ENCODE results near the gene SHISAL1. TPM values are rescaled to one million over a fixed set of nuclear protein-coding genes. Genes with fewer than 3 reads are reported as not detected.

The SHISAL1 gene
- polyA plus RNA-seq, 1 donor (not counting 4 experiments of a cell fraction or from before 2014, with no cell fraction given), result 0.24 TPM

DNA sequence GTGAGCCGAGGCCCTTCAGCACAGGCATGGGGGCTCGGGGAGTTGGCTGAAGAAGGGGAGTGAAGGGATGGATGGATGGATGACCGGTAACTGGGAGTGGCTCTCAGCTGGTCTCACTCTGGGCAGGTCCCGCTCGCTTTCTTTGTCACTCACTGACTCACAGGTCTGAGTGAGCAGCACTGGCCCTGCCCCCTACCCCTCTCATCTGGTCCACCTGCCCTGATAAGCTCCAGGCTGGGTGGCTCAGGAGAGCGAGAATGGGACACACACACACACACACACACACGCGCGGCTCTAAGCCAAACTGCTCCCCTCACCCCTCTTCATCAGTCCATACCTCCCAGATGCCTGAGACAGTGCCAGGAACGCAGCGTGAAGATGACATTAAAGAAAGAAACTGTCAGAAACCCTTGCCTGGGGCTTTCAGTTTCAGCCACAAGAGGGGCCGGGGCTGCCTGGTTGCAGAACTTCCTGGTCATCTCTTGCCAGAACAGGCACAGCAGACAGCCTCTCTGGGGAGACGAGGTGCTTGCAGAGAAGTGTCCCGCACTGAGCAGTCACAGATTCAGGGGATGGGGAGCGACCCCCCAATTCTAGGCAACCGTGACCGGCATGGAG, 16.5 kb upstream of the SHISAL1 start:
- Histone ChIP-seq H3K27me3 (ENCODE audit: control insufficient read depth, extremely low read depth, insufficient read depth, low read length) (peaks cover 67% of the 10 kb centered on the region), H3K4me1 (ENCODE audit: control insufficient read depth, extremely low read depth, insufficient read depth, low read length) (peaks cover 8% of the 10 kb centered on the region), H3K4me2 (ENCODE audit: control insufficient read depth, extremely low read depth, insufficient read depth, low read depth, low read length) (no peak overlapping the region), H3K4me3 (ENCODE audit: control insufficient read depth in 2 of 3, extremely low read depth in 1 of 3, insufficient read depth in 2 of 3, low read depth in 1 of 3, low read length in 3 of 3) (no peak overlapping the region), H3K79me2 (ENCODE audit: control insufficient read depth, insufficient read depth, low read length) (no peaks in the 10 kb centered on the region), H3K9ac (ENCODE audit: control insufficient read depth, extremely low read depth, insufficient read depth, low read length) (no peak overlapping the region), H4K20me1 (ENCODE audit: control insufficient read depth, extremely low read depth, insufficient read depth, low read length) (no peaks in the 10 kb centered on the region), H2AFZ (ENCODE audit: control insufficient read depth, low read length) (no peak overlapping the region), H3K36me3 (ENCODE audit: control insufficient read depth in 2 of 2, extremely low read depth in 1 of 2, insufficient read depth in 2 of 2, low read length in 2 of 2) (no peaks in the 10 kb centered on the region), H3K27ac (ENCODE audit: control insufficient read depth, insufficient read depth, low read length) (no peak overlapping the region), H3K9me1 (ENCODE audit: control insufficient read depth, extremely low read depth, insufficient read depth, low read length) (no peaks in the 10 kb centered on the region), H3K9me3 (ENCODE audit: control insufficient read depth, low read depth, low read length) (no peaks in the 10 kb centered on the region)
- FAIRE-seq (no peak), DNase-seq (ENCODE audit: low read depth, low spot score) (no peak)
- dilution Hi-C loops (cut with MboI; ENCODE audit: extremely low pct_ligation_motif_present, low sequenced_read_pairs), result no loop called here
- TF ChIP-seq EZH2 (IDR thresholded peaks at IDR 0.05; ENCODE audit: low read length), result no peak
- TF ChIP-seq, protein P1, sequence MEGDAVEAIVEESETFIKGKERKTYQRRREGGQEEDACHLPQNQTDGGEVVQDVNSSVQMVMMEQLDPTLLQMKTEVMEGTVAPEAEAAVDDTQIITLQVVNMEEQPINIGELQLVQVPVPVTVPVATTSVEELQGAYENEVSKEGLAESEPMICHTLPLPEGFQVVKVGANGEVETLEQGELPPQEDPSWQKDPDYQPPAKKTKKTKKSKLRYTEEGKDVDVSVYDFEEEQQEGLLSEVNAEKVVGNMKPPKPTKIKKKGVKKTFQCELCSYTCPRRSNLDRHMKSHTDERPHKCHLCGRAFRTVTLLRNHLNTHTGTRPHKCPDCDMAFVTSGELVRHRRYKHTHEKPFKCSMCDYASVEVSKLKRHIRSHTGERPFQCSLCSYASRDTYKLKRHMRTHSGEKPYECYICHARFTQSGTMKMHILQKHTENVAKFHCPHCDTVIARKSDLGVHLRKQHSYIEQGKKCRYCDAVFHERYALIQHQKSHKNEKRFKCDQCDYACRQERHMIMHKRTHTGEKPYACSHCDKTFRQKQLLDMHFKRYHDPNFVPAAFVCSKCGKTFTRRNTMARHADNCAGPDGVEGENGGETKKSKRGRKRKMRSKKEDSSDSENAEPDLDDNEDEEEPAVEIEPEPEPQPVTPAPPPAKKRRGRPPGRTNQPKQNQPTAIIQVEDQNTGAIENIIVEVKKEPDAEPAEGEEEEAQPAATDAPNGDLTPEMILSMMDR (optimal IDR thresholded peaks at IDR 0.05 in 1 of 3, IDR thresholded peaks at IDR 0.05 in 1 of 3, conservative IDR thresholded peaks at IDR 0.05 in 1 of 3; ENCODE audit: extremely low read depth in 1 of 3, insufficient read depth in 2 of 3, low read length in 3 of 3), result no peak

DNA sequence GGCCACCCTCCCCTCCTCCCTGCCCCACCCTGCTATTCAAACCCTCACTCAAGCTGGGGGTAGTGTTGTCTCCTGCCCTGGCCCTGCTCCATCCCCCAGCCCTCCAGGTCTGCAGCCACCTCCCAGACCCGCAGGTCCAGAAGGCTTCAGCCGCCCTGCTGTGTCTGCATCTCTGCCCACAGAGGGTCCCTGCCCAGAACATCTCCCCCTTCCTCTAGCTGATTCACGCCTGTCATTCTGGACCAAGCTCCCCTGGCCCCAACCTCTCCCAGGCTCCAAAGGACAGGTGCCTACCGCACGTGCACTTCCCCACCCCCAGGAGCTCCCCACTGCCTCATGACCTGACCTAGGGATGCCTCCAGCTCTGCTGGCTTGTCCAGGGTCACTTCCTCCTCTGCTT, 16.0 kb upstream of the SHISAL1 start:
- Histone ChIP-seq H3K9ac (ENCODE audit: control insufficient read depth, extremely low read depth, insufficient read depth, low read length) (no peak overlapping the region), H4K20me1 (ENCODE audit: control insufficient read depth, extremely low read depth, insufficient read depth, low read length) (no peaks in the 10 kb centered on the region), H3K36me3 (ENCODE audit: control insufficient read depth in 2 of 2, extremely low read depth in 1 of 2, insufficient read depth in 2 of 2, low read length in 2 of 2) (no peaks in the 10 kb centered on the region), H3K4me3 (ENCODE audit: control insufficient read depth in 2 of 3, extremely low read depth in 1 of 3, insufficient read depth in 2 of 3, low read depth in 1 of 3, low read length in 3 of 3) (no peak overlapping the region), H3K27ac (ENCODE audit: control insufficient read depth, insufficient read depth, low read length) (no peak overlapping the region), H3K9me3 (ENCODE audit: control insufficient read depth, low read depth, low read length) (no peaks in the 10 kb centered on the region), H3K27me3 (ENCODE audit: control insufficient read depth, extremely low read depth, insufficient read depth, low read length) (peaks cover 67% of the 10 kb centered on the region), H2AFZ (ENCODE audit: control insufficient read depth, low read length) (no peak overlapping the region), H3K79me2 (ENCODE audit: control insufficient read depth, insufficient read depth, low read length) (no peaks in the 10 kb centered on the region), H3K4me2 (ENCODE audit: control insufficient read depth, extremely low read depth, insufficient read depth, low read depth, low read length) (no peak overlapping the region), H3K4me1 (ENCODE audit: control insufficient read depth, extremely low read depth, insufficient read depth, low read length) (peaks cover 8% of the 10 kb centered on the region), H3K9me1 (ENCODE audit: control insufficient read depth, extremely low read depth, insufficient read depth, low read length) (no peaks in the 10 kb centered on the region)
- FAIRE-seq (no peak), DNase-seq (ENCODE audit: low read depth, low spot score) (no peak)
- dilution Hi-C loops (cut with MboI; ENCODE audit: extremely low pct_ligation_motif_present, low sequenced_read_pairs), result no loop called here
- TF ChIP-seq, protein P1 (optimal IDR thresholded peaks at IDR 0.05 in 1 of 3, IDR thresholded peaks at IDR 0.05 in 1 of 3, conservative IDR thresholded peaks at IDR 0.05 in 1 of 3; ENCODE audit: extremely low read depth in 1 of 3, insufficient read depth in 2 of 3, low read length in 3 of 3), result no peak
- no peak for TF ChIP-seq EZH2 (IDR thresholded peaks at IDR 0.05; ENCODE audit: low read length)
